ENCODE measurements around the gene TNFRSF1B. TPM values are rescaled to one million over a fixed set of nuclear protein-coding genes. Genes with fewer than 3 reads are reported as not detected.
A peak's percentile ranks its signal among the peaks of the same experiment; 100 is the strongest.

Gene TNFRSF1B
- total RNA-seq, 1 experiment from 2014 or later, result 0.61 TPM

DNA sequence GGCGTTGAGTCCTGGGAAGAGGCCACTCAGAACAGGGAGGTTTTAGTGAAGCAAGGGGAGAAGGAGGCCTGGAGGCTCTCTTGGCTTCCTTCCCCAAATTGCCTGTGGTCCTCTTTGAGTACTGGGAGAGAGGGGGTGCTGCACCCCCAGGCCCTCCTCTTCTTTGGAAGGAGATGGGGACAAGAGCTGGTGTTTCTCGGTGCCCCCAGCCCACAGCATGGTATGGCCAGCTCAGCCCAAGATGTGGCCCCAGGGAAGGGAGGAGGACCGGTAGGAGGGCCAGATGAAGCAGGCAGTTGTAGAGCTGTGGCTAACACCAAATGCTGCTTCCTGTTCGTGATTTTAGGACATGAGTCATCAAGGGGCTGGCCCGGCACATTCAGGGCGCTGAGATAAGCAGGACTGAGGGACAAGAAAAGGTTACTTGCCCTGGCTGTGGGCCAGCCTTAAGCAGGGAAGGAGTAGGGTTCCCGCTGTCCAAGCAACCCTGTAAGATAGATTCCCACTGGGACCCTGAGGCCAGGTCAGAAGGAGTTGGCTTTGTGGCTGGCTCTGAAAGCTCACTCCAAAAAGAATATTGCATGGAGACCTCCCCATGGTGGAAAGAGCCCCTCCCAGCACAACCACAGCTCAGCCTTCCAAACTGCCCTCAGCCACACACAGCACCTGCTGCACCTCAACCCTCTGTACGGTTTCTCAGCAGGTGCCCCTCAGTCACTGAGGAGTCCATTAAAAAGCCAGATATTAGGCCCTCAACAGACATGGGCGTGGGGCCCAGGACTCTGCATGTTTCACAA lies 4.9 kb upstream of the TNFRSF1B start (continued):
- no peak for TF ChIP-seq RAD21 (IDR thresholded peaks at IDR 0.05; ENCODE audit: low read depth)
- TF ChIP-seq FOSL1 (IDR thresholded peaks at IDR 0.05; ENCODE audit: low read depth), result peak; percentile 91

DNA sequence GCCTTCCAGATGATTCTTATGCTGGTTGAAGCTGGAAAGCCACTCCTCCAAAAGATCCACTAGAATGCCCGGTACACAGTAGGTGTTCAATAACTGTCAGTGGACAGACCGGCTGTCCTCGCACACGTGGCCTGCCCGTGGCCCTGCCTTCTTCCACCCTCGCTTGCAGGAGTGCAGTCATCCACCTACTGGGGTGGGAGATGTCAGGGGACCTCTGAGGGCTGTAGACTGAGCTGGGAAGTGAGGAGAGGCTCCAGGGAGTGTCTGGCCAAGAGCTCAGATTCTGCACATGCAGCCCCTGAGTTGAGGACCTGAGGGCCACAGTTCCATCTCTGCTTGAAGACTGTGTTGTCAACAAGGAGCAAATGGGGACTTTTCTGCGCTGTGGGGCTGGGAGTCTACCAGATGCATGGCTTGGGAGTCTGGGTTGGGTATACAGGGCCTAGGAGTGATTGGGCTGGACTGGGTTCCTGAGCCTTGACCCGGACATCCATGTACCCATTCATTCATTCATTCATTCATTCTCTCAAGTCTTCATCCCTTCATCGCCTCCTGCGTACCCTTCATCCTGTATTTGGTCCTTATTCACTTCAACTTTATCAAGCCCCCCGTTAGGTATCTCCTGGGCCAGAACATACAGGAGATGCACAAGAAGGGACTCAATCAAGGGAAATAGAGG lies 4.2 kb upstream of the TNFRSF1B start:
- ChIA-PET RAD21 (ENCODE audit: low non-redundant PET in 1 of 2, low total read pairs in 2 of 2, uncharacterized antibody in 2 of 2, unreplicated experiment in 2 of 2) (no interaction called here), CTCF (interaction anchor here (0.6 to 1.1 kb wide), 2 partner anchors 38 to 83 kb away, joined by 3 to 7 read pairs; no protein-coding TSS in a partner anchor), POLR2A (interaction anchor here (0.6 kb wide), 1 partner anchor 253 kb away, joined by 3 read pairs; no protein-coding TSS in a partner anchor)
- no peaks in the 10 kb centered on the region for H3K79me2 ChIP-seq (ENCODE audit: insufficient read depth, low read length)
- H3K4me3 ChIP-seq (replicated peaks in 1 of 2; ENCODE audit: low read depth in 1 of 2, low read length in 2 of 2), result peak overlapping the region in 1 of 2 experiments; percentile 47; a peak in 1 of 4 replicates
- no peaks in the 10 kb centered on the region for H3K27me3 ChIP-seq (ENCODE audit: insufficient read depth, low read length)
- DNase-seq (ENCODE audit: low read depth, low spot score) (no peak), ATAC-seq (no peak)
- no peak overlapping the region; the same call in 1 of the 2 replicates for H3K9ac ChIP-seq (ENCODE audit: low read length)
- peak overlapping the region; percentile 56 for H3K27ac ChIP-seq (ENCODE audit: low read depth, low read length)
- H2AFZ ChIP-seq (ENCODE audit: low read depth, low read length, poor library complexity, severe bottlenecking), result no peak overlapping the region
- H3K36me3 ChIP-seq (ENCODE audit: control insufficient read depth in 1 of 2, insufficient read depth in 2 of 2, low read length in 2 of 2), result no peaks in the 10 kb centered on the region
- BruUV-seq (replicated peaks), result no TSS peak
- H3K4me1 ChIP-seq (ENCODE audit: control insufficient read depth in 1 of 2, insufficient read depth in 2 of 2, low read length in 2 of 2), result peaks cover 42 to 75% of the 10 kb centered on the region in 2 experiments
- intact Hi-C loops (cut with micrococcal nuclease), result no loop called here
- H3K4me2 ChIP-seq (ENCODE audit: low read length), result peak overlapping the region; percentile 87
- no peaks in the 10 kb centered on the region for H3K9me3 ChIP-seq (ENCODE audit: control insufficient read depth in 1 of 2, insufficient read depth in 1 of 2, low read depth in 1 of 2, low read length in 2 of 2)
- TF ChIP-seq CBX3 (IDR thresholded peaks at IDR 0.05; ENCODE audit: low read depth) (no peak), SP1 (IDR thresholded peaks at IDR 0.05; ENCODE audit: low read depth) (no peak), POLR2A (IDR thresholded peaks at IDR 0.05; ENCODE audit: borderline replicate concordance, extremely low read depth, insufficient read depth, insufficient read length) (no peak), SIN3A (IDR thresholded peaks at IDR 0.05; ENCODE audit: low read depth) (no peak), ZFX (IDR thresholded peaks at IDR 0.05) (no peak), ZNF274 (IDR thresholded peaks at IDR 0.05; ENCODE audit: low read depth, low read length) (no peak), RAD21 (IDR thresholded peaks at IDR 0.05; ENCODE audit: low read depth) (no peak), CEBPB (IDR thresholded peaks at IDR 0.05; ENCODE audit: low read depth) (no peak), SRF (IDR thresholded peaks at IDR 0.05; ENCODE audit: low read depth) (no peak)
- TF ChIP-seq, protein P1, sequence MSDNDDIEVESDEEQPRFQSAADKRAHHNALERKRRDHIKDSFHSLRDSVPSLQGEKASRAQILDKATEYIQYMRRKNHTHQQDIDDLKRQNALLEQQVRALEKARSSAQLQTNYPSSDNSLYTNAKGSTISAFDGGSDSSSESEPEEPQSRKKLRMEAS (IDR thresholded peaks at IDR 0.05), result no peak
- TF ChIP-seq, protein P2, sequence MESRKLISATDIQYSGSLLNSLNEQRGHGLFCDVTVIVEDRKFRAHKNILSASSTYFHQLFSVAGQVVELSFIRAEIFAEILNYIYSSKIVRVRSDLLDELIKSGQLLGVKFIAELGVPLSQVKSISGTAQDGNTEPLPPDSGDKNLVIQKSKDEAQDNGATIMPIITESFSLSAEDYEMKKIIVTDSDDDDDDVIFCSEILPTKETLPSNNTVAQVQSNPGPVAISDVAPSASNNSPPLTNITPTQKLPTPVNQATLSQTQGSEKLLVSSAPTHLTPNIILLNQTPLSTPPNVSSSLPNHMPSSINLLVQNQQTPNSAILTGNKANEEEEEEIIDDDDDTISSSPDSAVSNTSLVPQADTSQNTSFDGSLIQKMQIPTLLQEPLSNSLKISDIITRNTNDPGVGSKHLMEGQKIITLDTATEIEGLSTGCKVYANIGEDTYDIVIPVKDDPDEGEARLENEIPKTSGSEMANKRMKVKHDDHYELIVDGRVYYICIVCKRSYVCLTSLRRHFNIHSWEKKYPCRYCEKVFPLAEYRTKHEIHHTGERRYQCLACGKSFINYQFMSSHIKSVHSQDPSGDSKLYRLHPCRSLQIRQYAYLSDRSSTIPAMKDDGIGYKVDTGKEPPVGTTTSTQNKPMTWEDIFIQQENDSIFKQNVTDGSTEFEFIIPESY (IDR thresholded peaks at IDR 0.05; ENCODE audit: extremely low read depth, insufficient replicate concordance, low read length), result no peak
- no peaks in the 10 kb centered on the region for H4K20me1 ChIP-seq (ENCODE audit: insufficient read depth)
- no peaks in the 10 kb centered on the region for H3K9me2 ChIP-seq (ENCODE audit: insufficient read depth)
